ENCODE data around the gene EVC. TPM values are rescaled to one million over a fixed set of nuclear protein-coding genes. Genes with fewer than 3 reads are reported as not detected.

The EVC gene
- total RNA-seq, 1 donor from 2014 or later: 30.2 TPM

DNA sequence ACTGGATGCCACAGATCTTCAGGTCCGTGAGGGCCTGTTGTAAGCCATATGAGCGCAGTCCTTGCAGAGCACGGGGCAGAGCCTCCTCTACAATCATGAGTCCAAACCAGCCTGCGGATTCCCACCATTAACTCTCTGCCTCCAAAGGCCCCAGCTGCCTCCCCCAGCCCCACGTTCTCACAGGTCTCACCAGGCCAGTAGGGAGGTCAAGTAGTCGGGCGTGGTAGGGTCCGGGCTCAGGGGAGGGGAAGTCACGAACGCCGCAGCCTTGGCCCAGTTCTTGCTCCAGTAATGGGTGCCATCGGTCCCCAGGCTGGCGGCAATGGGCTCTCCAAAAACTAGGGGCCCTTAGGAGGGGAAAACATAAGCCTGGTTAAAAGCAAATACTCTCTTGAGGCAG is 128.3 kb downstream of the EVC start:
- no peaks in the 10 kb centered on the region for H3K9me3 Mint-ChIP-seq (ENCODE audit: low read depth)
- no peak for DNase-seq (ENCODE audit: low spot score, unreplicated experiment)
- H3K27ac Mint-ChIP-seq: no peak overlapping the region
- no peak overlapping the region for H3K4me3 Mint-ChIP-seq (ENCODE audit: low read depth)
- TF ChIP-seq, protein P1, sequence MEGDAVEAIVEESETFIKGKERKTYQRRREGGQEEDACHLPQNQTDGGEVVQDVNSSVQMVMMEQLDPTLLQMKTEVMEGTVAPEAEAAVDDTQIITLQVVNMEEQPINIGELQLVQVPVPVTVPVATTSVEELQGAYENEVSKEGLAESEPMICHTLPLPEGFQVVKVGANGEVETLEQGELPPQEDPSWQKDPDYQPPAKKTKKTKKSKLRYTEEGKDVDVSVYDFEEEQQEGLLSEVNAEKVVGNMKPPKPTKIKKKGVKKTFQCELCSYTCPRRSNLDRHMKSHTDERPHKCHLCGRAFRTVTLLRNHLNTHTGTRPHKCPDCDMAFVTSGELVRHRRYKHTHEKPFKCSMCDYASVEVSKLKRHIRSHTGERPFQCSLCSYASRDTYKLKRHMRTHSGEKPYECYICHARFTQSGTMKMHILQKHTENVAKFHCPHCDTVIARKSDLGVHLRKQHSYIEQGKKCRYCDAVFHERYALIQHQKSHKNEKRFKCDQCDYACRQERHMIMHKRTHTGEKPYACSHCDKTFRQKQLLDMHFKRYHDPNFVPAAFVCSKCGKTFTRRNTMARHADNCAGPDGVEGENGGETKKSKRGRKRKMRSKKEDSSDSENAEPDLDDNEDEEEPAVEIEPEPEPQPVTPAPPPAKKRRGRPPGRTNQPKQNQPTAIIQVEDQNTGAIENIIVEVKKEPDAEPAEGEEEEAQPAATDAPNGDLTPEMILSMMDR (IDR thresholded peaks at IDR 0.05; ENCODE audit: unreplicated experiment): no peak
- no peaks in the 10 kb centered on the region for H3K36me3 Mint-ChIP-seq (ENCODE audit: insufficient read depth)
- peaks cover 63% of the 10 kb centered on the region for H3K27me3 Mint-ChIP-seq
- no peaks in the 10 kb centered on the region for H3K4me1 Mint-ChIP-seq (ENCODE audit: low read depth)

DNA sequence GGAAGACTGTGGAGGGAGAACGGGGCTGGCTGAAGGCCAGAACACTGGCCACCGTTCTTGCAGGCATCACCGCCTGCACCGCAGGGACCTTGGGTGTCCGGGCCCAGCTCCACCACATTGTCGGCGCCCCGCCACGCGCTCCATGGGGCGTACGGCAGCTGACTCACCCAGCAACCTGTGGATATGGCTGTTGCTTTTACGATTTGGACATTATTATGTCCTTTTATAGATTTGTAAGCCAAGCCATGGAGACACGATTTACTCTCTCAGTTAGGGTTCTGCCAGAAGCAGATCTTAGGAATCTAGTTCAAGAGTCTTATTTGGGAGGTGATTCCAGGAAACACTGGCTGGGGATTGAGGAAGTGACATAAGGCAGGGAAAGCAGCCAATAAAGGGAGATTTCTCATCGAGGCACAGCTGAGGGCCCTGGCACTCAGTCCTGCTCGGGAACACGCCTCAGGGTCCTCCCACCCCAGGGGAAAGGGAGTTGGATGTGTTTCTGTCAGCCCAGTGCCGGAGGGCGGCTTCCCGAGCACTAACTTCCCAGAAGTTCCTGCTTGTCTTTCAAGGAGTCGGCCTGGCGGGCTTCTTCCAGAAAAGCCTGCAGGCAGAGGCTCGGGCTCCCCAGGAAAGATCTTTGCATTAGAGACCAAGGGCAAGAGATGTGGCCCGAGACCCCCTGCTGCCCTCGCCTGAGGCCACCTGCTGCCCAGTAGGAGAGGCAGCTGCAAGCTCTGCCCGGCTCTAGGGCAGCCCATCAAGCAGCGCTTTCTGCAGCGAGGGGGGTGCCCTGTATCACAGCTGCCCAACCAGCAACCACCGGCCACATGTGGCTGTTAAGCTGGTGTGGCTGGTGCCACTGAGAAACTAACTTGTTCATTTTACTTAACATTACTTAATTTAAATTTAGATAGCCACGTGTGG is 129.0 kb downstream of the EVC start:
- TF ChIP-seq, protein P1 (IDR thresholded peaks at IDR 0.05; ENCODE audit: unreplicated experiment): no peak
- Mint-ChIP-seq H3K4me1 (ENCODE audit: low read depth) (no peaks in the 10 kb centered on the region), H3K36me3 (ENCODE audit: insufficient read depth) (no peaks in the 10 kb centered on the region), H3K4me3 (ENCODE audit: low read depth) (no peak overlapping the region), H3K27ac (no peak overlapping the region), H3K9me3 (ENCODE audit: low read depth) (no peaks in the 10 kb centered on the region), H3K27me3 (peaks cover 61% of the 10 kb centered on the region)
- no peak for DNase-seq (ENCODE audit: low spot score, unreplicated experiment)

DNA sequence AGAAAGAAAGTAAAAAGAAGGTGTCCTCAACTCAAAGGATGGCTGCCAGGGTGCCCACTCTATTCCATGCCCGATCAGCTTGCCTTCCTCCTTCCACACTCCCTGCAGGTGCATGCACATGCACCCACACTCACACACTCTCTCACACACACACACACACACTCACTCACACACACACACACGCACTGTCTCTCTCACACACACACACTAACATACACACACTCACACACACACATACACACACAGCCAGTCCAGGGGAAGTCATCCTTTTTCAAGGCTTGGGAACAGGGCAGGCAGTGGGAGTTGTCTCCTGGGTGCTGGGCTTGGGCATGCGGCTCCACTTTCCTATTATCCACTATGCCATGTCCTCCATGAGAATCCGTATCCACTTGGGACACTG is 131.5 kb downstream of the EVC start:
- Mint-ChIP-seq H3K9me3 (ENCODE audit: low read depth) (no peaks in the 10 kb centered on the region), H3K4me1 (ENCODE audit: low read depth) (no peaks in the 10 kb centered on the region), H3K27ac (no peak overlapping the region), H3K27me3 (peaks cover 51% of the 10 kb centered on the region), H3K4me3 (ENCODE audit: low read depth) (no peak overlapping the region), H3K36me3 (ENCODE audit: insufficient read depth) (no peaks in the 10 kb centered on the region)
- no peak for DNase-seq (ENCODE audit: low spot score, unreplicated experiment)
- TF ChIP-seq, protein P1 (IDR thresholded peaks at IDR 0.05; ENCODE audit: unreplicated experiment): no peak

DNA sequence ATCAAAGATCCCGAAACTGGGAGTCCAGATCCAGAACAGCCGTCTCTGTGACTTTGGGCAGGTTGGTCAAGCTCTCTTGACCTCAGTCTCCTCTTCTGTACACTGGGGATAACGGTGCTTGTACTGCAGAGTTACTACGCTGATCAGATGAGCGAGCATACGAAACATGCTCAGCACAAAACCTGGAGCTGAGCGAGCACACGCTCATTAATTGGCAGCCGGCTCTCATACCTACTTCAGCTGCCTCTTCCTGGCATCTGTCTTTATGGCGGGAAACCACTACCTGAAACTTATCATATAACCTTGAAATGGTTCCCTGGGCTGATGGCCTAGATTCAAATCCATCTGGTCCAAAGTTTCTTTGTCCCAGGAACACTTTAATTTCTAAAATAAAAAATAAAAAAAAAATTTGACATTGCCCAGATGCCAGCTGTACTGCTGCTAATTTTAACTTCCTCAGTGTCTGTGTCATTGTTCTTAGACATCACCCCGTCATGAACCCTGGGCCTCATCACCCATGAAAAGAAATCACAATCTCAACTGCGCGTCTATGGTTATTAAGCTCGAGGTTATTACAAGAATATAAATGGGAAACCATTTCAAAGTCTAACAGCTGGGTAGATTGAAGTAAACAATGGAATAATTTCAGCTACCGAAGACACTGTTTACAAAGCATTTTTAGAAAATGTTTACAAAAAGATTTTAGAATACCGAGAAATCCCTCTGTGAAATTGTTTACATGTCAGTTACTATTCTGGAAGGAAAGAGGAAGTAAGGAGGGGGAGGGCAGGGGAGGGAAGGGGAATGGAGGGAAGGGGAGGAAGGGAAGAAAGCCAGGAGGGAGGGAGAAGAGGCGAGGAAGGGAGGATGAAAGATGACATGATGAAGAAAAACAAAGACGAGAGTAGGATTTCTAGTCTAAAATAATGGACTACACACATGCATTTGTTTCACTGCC is 132.9 kb downstream of the EVC start:
- H3K4me1 Mint-ChIP-seq (ENCODE audit: low read depth): no peaks in the 10 kb centered on the region
- TF ChIP-seq, protein P1 (IDR thresholded peaks at IDR 0.05; ENCODE audit: unreplicated experiment): no peak
- no peaks in the 10 kb centered on the region for H3K9me3 Mint-ChIP-seq (ENCODE audit: low read depth)
- peaks cover 2% of the 10 kb centered on the region for H3K36me3 Mint-ChIP-seq (ENCODE audit: insufficient read depth)
- H3K27me3 Mint-ChIP-seq: peaks cover 46% of the 10 kb centered on the region
- no peak overlapping the region for H3K4me3 Mint-ChIP-seq (ENCODE audit: low read depth)
- H3K27ac Mint-ChIP-seq: no peak overlapping the region
- DNase-seq (ENCODE audit: low spot score, unreplicated experiment): no peak
